GM12891 (cell line): ENCODE measurements around the gene NFATC2.

Experiments
- DNase-seq: peaks from one replicate; pipeline ENCODE4 v3.0.0; 2011; ENCODE audit warnings: low spot score; ENCODE audit not compliant: insufficient read length
- FAIRE-seq: peaks from 2 replicates; lab custom pipeline; 2011; peaks lifted over from hg19 to GRCh38; lab: Jason Lieb, UNC
- PAX5 ChIP-seq: IDR thresholded peaks from 2 replicates; pipeline ENCODE4 v1.6.1; 2011; ENCODE audit warnings: low read length, moderate library complexity, mild to moderate bottlenecking; ENCODE audit not compliant: insufficient read depth, severe bottlenecking
- POLR2A ChIP-seq: IDR thresholded peaks from 2 replicates; pipeline ENCODE4 v1.6.1; 2011; ENCODE audit warnings: low read depth, low read length, control low read depth
- POLR2AphosphoS5 ChIP-seq: IDR thresholded peaks from 2 replicates; pipeline ENCODE4 v1.6.1; 2011; ENCODE audit warnings: low read depth, low read length, control low read depth
- POU2F2 ChIP-seq: IDR thresholded peaks from 2 replicates; pipeline ENCODE4 v1.6.1; 2011; ENCODE audit warnings: low read depth, mild to moderate bottlenecking, control low read depth, low read length, moderate library complexity
- SPI1 ChIP-seq: IDR thresholded peaks from 2 replicates; pipeline ENCODE4 v1.6.1; 2011; ENCODE audit warnings: low read depth, low read length, control low read depth
- TAF1 ChIP-seq: IDR thresholded peaks from 2 replicates; pipeline ENCODE4 v1.6.1; 2011; ENCODE audit warnings: low read depth, low read length, control low read depth

The NFATC2 gene

GRCh38 chr20:51359947-51360346 is 182.6 kb downstream of the NFATC2 start:
- TF ChIP-seq SPI1 = no peak
- TF ChIP-seq POU2F2 = no peak
- no peak for TF ChIP-seq POLR2AphosphoS5
- no peak for TF ChIP-seq POLR2A
- TF ChIP-seq PAX5 = no peak
- no peak for TF ChIP-seq TAF1
- DNase-seq (no peak), FAIRE-seq (no peak)

- FAIRE-seq = no peak
- TF ChIP-seq POU2F2 = no peak
- TF ChIP-seq POLR2AphosphoS5 = no peak
- TF ChIP-seq PAX5 = no peak
- no peak for TF ChIP-seq SPI1
- no peak for TF ChIP-seq POLR2A
- no peak for TF ChIP-seq TAF1
- DNase-seq = no peak
These were observed 183.1 kb downstream of the NFATC2 start for GRCh38 chr20:51359401-51359800.

- no peak for DNase-seq
- no peak for FAIRE-seq
- TF ChIP-seq PAX5 = no peak
- TF ChIP-seq POLR2A = no peak
- no peak for TF ChIP-seq POLR2AphosphoS5
- no peak for TF ChIP-seq POU2F2
- TF ChIP-seq TAF1 = no peak
These were observed 184.3 kb downstream of the NFATC2 start for GRCh38 chr20:51358032-51358724.

GRCh38 chr20:51357543-51357942 is 185.0 kb downstream of the NFATC2 start:
- TF ChIP-seq POU2F2 (no peak), TAF1 (no peak), PAX5 (no peak), POLR2A (no peak), SPI1 (no peak), POLR2AphosphoS5 (no peak)
- DNase-seq = no peak
- no peak for FAIRE-seq

- DNase-seq = no peak
These were observed 185.6 kb downstream of the NFATC2 start for GRCh38 chr20:51356871-51357270.

GRCh38 chr20:51354769-51355319 is 187.7 kb downstream of the NFATC2 start:
- TF ChIP-seq SPI1 (no peak), POLR2A (no peak), TAF1 (no peak), POLR2AphosphoS5 (no peak), POU2F2 (no peak), PAX5 (no peak)
- DNase-seq = no peak
- no peak for FAIRE-seq

More at GRCh38 chr20:51356871-51357270, 185.6 kb downstream of the NFATC2 start:
- no peak for FAIRE-seq
- TF ChIP-seq PAX5 (no peak), TAF1 (no peak), POU2F2 (no peak), POLR2A (no peak), POLR2AphosphoS5 (no peak), SPI1 (no peak)

GRCh38 chr20:51354191-51354768 is 188.2 kb downstream of the NFATC2 start:
- no peak for TF ChIP-seq SPI1
- FAIRE-seq (no peak), DNase-seq (no peak)

- FAIRE-seq (no peak), DNase-seq (no peak)
- TF ChIP-seq PAX5 = no peak
- TF ChIP-seq TAF1 = no peak
- no peak for TF ChIP-seq SPI1
- TF ChIP-seq POU2F2 = no peak
- no peak for TF ChIP-seq POLR2A
- TF ChIP-seq POLR2AphosphoS5 = no peak
These were observed 189.0 kb downstream of the NFATC2 start for GRCh38 chr20:51353491-51353890.

GRCh38 chr20:51352791-51353190 is 189.7 kb downstream of the NFATC2 start:
- FAIRE-seq (no peak), DNase-seq (no peak)
- TF ChIP-seq POLR2AphosphoS5 = no peak
- TF ChIP-seq PAX5 = no peak
- no peak for TF ChIP-seq TAF1
- TF ChIP-seq POU2F2 = no peak
- TF ChIP-seq POLR2A = no peak
- no peak for TF ChIP-seq SPI1

GRCh38 chr20:51350941-51351631 is 191.4 kb downstream of the NFATC2 start:
- FAIRE-seq (no peak), DNase-seq (no peak)
- TF ChIP-seq PAX5 (no peak), SPI1 (no peak), TAF1 (no peak), POLR2AphosphoS5 (no peak), POU2F2 (no peak), POLR2A (no peak)

- FAIRE-seq (no peak), DNase-seq (no peak)
- TF ChIP-seq TAF1 (no peak), POLR2AphosphoS5 (no peak), POU2F2 (no peak), SPI1 (no peak), POLR2A (no peak), PAX5 (no peak)
These were observed 193.6 kb downstream of the NFATC2 start for GRCh38 chr20:51348876-51349275.
